Activated CD8-positive, alpha-beta T cell treated with anti-CD3 and anti-CD28 coated beads for 36 hours (primary cell): ENCODE results near the gene SDCCAG8. TPM values are rescaled to one million over a fixed set of nuclear protein-coding genes. Genes with fewer than 3 reads are reported as not detected.

Experiments used
- ATAC-seq: fragments of 200-7000 bp; cut with Tn5 transposase; one replicate; pipeline ENCODE4 v1.10.0; 2021; ENCODE audit warnings: mild to moderate bottlenecking, moderate library complexity
- CTCF ChIA-PET: fragments of 350-600 bp; sonication (Branson Sonifier 250); formaldehyde crosslinking; loops from one replicate; lab custom pipeline; 2021; ENCODE audit warnings: antibody characterized with exemption; lab: Charles Lee
- POLR2A ChIA-PET: fragments of 350-600 bp; sonication (Branson Sonifier 250); formaldehyde crosslinking; loops from one replicate; lab custom pipeline; 2021; ENCODE audit warnings: antibody characterized with exemption; lab: Charles Lee
- DNase-seq: peaks from one replicate; pipeline ENCODE4 v3.0.0-alpha.2; 2020
- H3K27ac Mint-ChIP-seq: one replicate; pipeline ENCODE4 v1.8.0; 2021; ENCODE audit warnings: mild to moderate bottlenecking, mixed read lengths
- H3K27me3 Mint-ChIP-seq: one replicate; pipeline ENCODE4 v1.8.0; 2021; ENCODE audit warnings: mixed read lengths
- H3K36me3 Mint-ChIP-seq: one replicate; pipeline ENCODE4 v1.8.0; 2021; ENCODE audit warnings: low read depth, mixed read lengths
- H3K4me1 Mint-ChIP-seq: one replicate; pipeline ENCODE4 v1.8.0; 2021; ENCODE audit warnings: low read depth, mixed read lengths
- H3K4me3 Mint-ChIP-seq: one replicate; pipeline ENCODE4 v1.8.0; 2021; ENCODE audit warnings: mild to moderate bottlenecking, moderate library complexity, mixed read lengths
- H3K9me3 Mint-ChIP-seq: one replicate; pipeline ENCODE4 v1.8.0; 2021; ENCODE audit warnings: mixed read lengths
- CTCF ChIP-seq: fragments of 200-600 bp; IDR thresholded peaks from one replicate; pipeline ENCODE4 v1.8.0; 2022; ENCODE audit warnings: antibody characterized with exemption, mild to moderate bottlenecking
- intact Hi-C: fragments of 100-400 bp; cut with micrococcal nuclease; formaldehyde crosslinking; loops from one replicate; pipeline ENCODE4 v1.10.0; 2022
- total RNA-seq, 2 experiments: library from RNA; stranded (reverse); gene quantifications; one replicate each; pipeline ENCODE4 v1.2.3, GENCODE V29; 2021

The SDCCAG8 gene
- total RNA-seq, 2 experiments from 2014 or later: 22.4 to 22.6 TPM

- POLR2A ChIA-PET: no interaction called here
- H3K36me3 Mint-ChIP-seq: no peaks in the 10 kb centered on the region
- CTCF ChIA-PET: interaction anchor here (1.0 to 1.3 kb wide), 2 partner anchors 13 to 147 kb away, joined by 3 read pairs; no protein-coding TSS in a partner anchor
- intact Hi-C loops: no loop called here
- no peak for TF ChIP-seq CTCF
- H3K27ac Mint-ChIP-seq: no peak overlapping the region
- peaks cover 2% of the 10 kb centered on the region for H3K4me1 Mint-ChIP-seq
- H3K4me3 Mint-ChIP-seq: no peak overlapping the region
- no peaks in the 10 kb centered on the region for H3K27me3 Mint-ChIP-seq
- no peak for DNase-seq
- ATAC-seq: no peak
- no peaks in the 10 kb centered on the region for H3K9me3 Mint-ChIP-seq
These were observed 235.2 kb downstream of the SDCCAG8 start for GRCh38 chr1:243490748-243491686.

- intact Hi-C loops: no loop called here
- no peak for TF ChIP-seq CTCF
- DNase-seq (no peak), ATAC-seq (no peak)
- ChIA-PET POLR2A (interaction anchor here (0.7 kb wide), 1 partner anchor 11 kb away, joined by 3 read pairs; no protein-coding TSS in a partner anchor), CTCF (interaction anchor here (1.4 kb wide), 1 partner anchor 14 kb away, joined by 3 read pairs; no protein-coding TSS in a partner anchor)
- Mint-ChIP-seq H3K36me3 (no peaks in the 10 kb centered on the region), H3K27ac (no peak overlapping the region), H3K9me3 (no peaks in the 10 kb centered on the region), H3K4me3 (no peak overlapping the region), H3K4me1 (peaks cover 3% of the 10 kb centered on the region), H3K27me3 (no peaks in the 10 kb centered on the region)
These were observed 237.6 kb downstream of the SDCCAG8 start for GRCh38 chr1:243493156-243494129.

- H3K27ac Mint-ChIP-seq: no peak overlapping the region
- POLR2A ChIA-PET: no interaction called here
- ATAC-seq (no peak), DNase-seq (no peak)
- H3K36me3 Mint-ChIP-seq: peaks cover 2% of the 10 kb centered on the region
- peaks cover 3% of the 10 kb centered on the region for H3K4me1 Mint-ChIP-seq
- no peaks in the 10 kb centered on the region for H3K27me3 Mint-ChIP-seq
- no peak for TF ChIP-seq CTCF
- intact Hi-C loops: no loop called here
- H3K9me3 Mint-ChIP-seq: no peaks in the 10 kb centered on the region
- no peak overlapping the region for H3K4me3 Mint-ChIP-seq
- CTCF ChIA-PET: no interaction called here
These were observed 239.0 kb downstream of the SDCCAG8 start for GRCh38 chr1:243494741-243495431.

GRCh38 chr1:243495442-243496186, 239.8 kb downstream of the SDCCAG8 start:
- ChIA-PET POLR2A (no interaction called here), CTCF (no interaction called here)
- no peaks in the 10 kb centered on the region for H3K9me3 Mint-ChIP-seq
- ATAC-seq (no peak), DNase-seq (no peak)
- peaks cover 5% of the 10 kb centered on the region for H3K36me3 Mint-ChIP-seq
- H3K4me3 Mint-ChIP-seq: no peak overlapping the region
- intact Hi-C loops: no loop called here
- TF ChIP-seq CTCF: no peak
- peak overlapping the region; percentile 46 for H3K27ac Mint-ChIP-seq
- H3K4me1 Mint-ChIP-seq: peaks cover 3% of the 10 kb centered on the region
- H3K27me3 Mint-ChIP-seq: no peaks in the 10 kb centered on the region
